Dermis blood vessel endothelial cell (primary cell): Measurements from ENCODE around the gene STEAP2. TPM values are rescaled to one million over a fixed set of nuclear protein-coding genes. Genes with fewer than 3 reads are reported as not detected.

Experiments used
- DNase-seq: peaks from one replicate; pipeline ENCODE4 v3.0.0; 2010
- total RNA-seq: library from RNA; depleted of rRNA; stranded (reverse); fragments of >200 nt; gene quantifications from 2 replicates; pipeline ENCODE4 v1.2.3, GENCODE V29; 2014

The STEAP2 gene
- total RNA-seq, 1 donor from 2014 or later = 1.4 TPM

GRCh38 chr7:90274161-90274560 lies 62.6 kb downstream of the STEAP2 start:
- DNase-seq = no peak

GRCh38 chr7:90276033-90276728 lies 64.6 kb downstream of the STEAP2 start:
- no peak for DNase-seq

Other genes with a start within 250 kb of the STEAP2 start
- gene STEAP1, start 57.3 kb upstream of the STEAP2 start, total RNA-seq = 11.1 and 27.6 TPM in 2 replicates
- gene CFAP69, start 33.4 kb downstream of the STEAP2 start, total RNA-seq = 1.1 and 1.9 TPM in 2 replicates
- not detected in 2 replicates for gene FAM237B, start 109.6 kb downstream of the STEAP2 start, total RNA-seq
- 13.7 and 19.6 TPM in 2 replicates for gene GTPBP10, start 135.0 kb downstream of the STEAP2 start, total RNA-seq
- gene CLDN12, start 191.7 kb downstream of the STEAP2 start, total RNA-seq = 11.6 and 18.2 TPM in 2 replicates